B cell (primary cell): ENCODE results near the gene SAP130.

ENCODE experiments used
- EZH2 ChIP-seq: IDR thresholded peaks from 2 replicates; pipeline ENCODE4 v1.6.1; 2012; ENCODE audit warnings: borderline replicate concordance, low read depth, mild to moderate bottlenecking, moderate library complexity, low read length; ENCODE audit not compliant: insufficient read depth, poor library complexity, severe bottlenecking
- TF ChIP-seq, protein P1 (sequence below): fragments of 200-600 bp; IDR thresholded peaks from one replicate; pipeline ENCODE4 v1.8.0; 2022; ENCODE audit warnings: antibody characterized with exemption, mild to moderate bottlenecking

DNA sequence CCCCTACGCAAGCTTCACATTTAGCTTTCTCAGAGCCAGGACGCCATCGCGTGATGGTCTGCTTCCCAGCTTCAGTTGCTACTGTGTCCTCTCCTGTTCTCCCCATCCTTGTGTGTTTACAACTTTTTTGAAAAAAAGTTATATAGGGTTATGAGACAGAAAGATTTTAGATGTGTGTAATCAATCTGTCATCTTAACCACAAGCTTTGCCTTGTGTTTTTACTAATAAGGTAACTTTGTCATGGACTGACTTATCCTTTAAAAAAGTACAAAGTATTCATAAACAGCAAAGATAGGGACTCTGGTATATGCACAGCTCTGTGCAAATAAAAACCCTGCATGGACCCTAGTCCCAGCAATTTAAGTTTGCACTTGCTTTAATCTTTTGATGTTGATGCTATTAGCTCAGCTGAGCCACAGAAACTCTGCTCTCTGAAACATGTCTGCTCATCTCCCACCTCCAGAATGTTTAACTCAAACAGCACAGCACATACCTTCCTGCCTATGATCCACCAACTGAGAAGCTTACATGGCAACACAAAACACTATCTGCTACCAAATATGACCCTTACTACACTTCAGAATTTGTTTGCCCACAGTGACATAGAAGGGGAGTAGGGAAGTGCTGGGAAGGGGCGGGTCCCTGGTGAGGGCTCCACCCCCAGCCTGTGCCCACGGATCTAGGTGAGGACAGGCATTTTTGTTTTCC is 42.7 kb downstream of the SAP130 start:
- TF ChIP-seq, protein P1, sequence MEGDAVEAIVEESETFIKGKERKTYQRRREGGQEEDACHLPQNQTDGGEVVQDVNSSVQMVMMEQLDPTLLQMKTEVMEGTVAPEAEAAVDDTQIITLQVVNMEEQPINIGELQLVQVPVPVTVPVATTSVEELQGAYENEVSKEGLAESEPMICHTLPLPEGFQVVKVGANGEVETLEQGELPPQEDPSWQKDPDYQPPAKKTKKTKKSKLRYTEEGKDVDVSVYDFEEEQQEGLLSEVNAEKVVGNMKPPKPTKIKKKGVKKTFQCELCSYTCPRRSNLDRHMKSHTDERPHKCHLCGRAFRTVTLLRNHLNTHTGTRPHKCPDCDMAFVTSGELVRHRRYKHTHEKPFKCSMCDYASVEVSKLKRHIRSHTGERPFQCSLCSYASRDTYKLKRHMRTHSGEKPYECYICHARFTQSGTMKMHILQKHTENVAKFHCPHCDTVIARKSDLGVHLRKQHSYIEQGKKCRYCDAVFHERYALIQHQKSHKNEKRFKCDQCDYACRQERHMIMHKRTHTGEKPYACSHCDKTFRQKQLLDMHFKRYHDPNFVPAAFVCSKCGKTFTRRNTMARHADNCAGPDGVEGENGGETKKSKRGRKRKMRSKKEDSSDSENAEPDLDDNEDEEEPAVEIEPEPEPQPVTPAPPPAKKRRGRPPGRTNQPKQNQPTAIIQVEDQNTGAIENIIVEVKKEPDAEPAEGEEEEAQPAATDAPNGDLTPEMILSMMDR, result no peak
- no peak for TF ChIP-seq EZH2
